ENCODE data around the gene C7orf25. TPM values are rescaled to one million over a fixed set of nuclear protein-coding genes. Genes with fewer than 3 reads are reported as not detected.

The C7orf25 gene
- total RNA-seq, 1 donor from 2014 or later: 0.75 TPM

- DNase-seq (ENCODE audit: low spot score in 2 of 2): no peak
- Histone ChIP-seq H3K36me3 (no peaks in the 10 kb centered on the region), H3K4me3 (no peak overlapping the region), H3K27ac (no peak overlapping the region), H3K9me3 (no peaks in the 10 kb centered on the region), H3K4me1 (peaks cover 7% of the 10 kb centered on the region in 2 donors), H3K27me3 (no peaks in the 10 kb centered on the region)
- intact Hi-C loops (cut with DNase I): no loop called here
- TF ChIP-seq, protein P1, sequence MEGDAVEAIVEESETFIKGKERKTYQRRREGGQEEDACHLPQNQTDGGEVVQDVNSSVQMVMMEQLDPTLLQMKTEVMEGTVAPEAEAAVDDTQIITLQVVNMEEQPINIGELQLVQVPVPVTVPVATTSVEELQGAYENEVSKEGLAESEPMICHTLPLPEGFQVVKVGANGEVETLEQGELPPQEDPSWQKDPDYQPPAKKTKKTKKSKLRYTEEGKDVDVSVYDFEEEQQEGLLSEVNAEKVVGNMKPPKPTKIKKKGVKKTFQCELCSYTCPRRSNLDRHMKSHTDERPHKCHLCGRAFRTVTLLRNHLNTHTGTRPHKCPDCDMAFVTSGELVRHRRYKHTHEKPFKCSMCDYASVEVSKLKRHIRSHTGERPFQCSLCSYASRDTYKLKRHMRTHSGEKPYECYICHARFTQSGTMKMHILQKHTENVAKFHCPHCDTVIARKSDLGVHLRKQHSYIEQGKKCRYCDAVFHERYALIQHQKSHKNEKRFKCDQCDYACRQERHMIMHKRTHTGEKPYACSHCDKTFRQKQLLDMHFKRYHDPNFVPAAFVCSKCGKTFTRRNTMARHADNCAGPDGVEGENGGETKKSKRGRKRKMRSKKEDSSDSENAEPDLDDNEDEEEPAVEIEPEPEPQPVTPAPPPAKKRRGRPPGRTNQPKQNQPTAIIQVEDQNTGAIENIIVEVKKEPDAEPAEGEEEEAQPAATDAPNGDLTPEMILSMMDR (IDR thresholded peaks at IDR 0.05): no peak
Measured at GRCh38 chr7:42907316-42907715, 4.6 kb downstream of the C7orf25 start.

DNA sequence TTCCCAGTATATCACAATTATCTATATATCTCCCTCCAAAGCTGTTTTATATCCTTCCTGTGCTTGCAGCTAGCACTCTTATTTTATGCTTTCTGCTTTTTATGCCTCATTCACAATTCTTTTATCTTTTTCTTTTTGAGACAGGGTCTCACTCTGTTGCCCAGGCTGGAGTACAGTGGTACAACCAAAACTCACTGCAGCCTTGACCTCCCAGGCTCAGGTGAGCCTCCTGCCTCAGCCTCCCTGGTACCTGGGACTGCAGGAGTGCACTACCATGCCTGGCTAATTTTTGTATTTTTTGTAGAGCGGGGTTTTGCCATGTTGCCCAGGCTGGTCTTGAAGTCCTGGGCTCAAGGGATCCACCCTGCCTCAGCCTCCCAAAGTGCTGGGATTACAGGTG lies 5.7 kb downstream of the C7orf25 start:
- Histone ChIP-seq H3K4me1 (peaks cover 4 to 7% of the 10 kb centered on the region in 2 donors), H3K36me3 (no peaks in the 10 kb centered on the region), H3K27ac (no peak overlapping the region), H3K9me3 (no peaks in the 10 kb centered on the region), H3K27me3 (no peaks in the 10 kb centered on the region), H3K4me3 (no peak overlapping the region)
- intact Hi-C loops (cut with DNase I): no loop called here
- TF ChIP-seq, protein P1 (IDR thresholded peaks at IDR 0.05): no peak
- DNase-seq (ENCODE audit: low spot score in 2 of 2): no peak

- Histone ChIP-seq H3K4me3 (no peak overlapping the region), H3K27me3 (no peaks in the 10 kb centered on the region), H3K4me1 (no peaks in the 10 kb centered on the region), H3K27ac (no peak overlapping the region), H3K9me3 (no peaks in the 10 kb centered on the region), H3K36me3 (no peaks in the 10 kb centered on the region)
- no peak for DNase-seq (ENCODE audit: low spot score in 2 of 2)
- TF ChIP-seq, protein P1 (IDR thresholded peaks at IDR 0.05): no peak
- intact Hi-C loops (cut with DNase I): no loop called here
Measured at GRCh38 chr7:42902331-42902730, 9.5 kb downstream of the C7orf25 start.

GRCh38 chr7:42900842-42901241 lies 11.0 kb downstream of the C7orf25 start:
- Histone ChIP-seq H3K4me1 (no peaks in the 10 kb centered on the region), H3K36me3 (no peaks in the 10 kb centered on the region), H3K4me3 (no peak overlapping the region), H3K9me3 (peaks cover 0 to 3% of the 10 kb centered on the region in 2 donors), H3K27me3 (no peaks in the 10 kb centered on the region), H3K27ac (no peak overlapping the region)
- no peak for DNase-seq (ENCODE audit: low spot score in 2 of 2)
- TF ChIP-seq, protein P1 (IDR thresholded peaks at IDR 0.05): no peak
- intact Hi-C loops (cut with DNase I): no loop called here

GRCh38 chr7:42893346-42894240 lies 18.3 kb downstream of the C7orf25 start:
- TF ChIP-seq, protein P1 (IDR thresholded peaks at IDR 0.05): no peak
- intact Hi-C loops (cut with DNase I): no loop called here
- DNase-seq (ENCODE audit: low spot score in 2 of 2): no peak
- Histone ChIP-seq H3K27ac (no peak overlapping the region), H3K36me3 (no peaks in the 10 kb centered on the region), H3K27me3 (no peaks in the 10 kb centered on the region), H3K9me3 (peaks cover 0 to 3% of the 10 kb centered on the region in 2 donors), H3K4me1 (peaks cover 0 to 6% of the 10 kb centered on the region in 2 donors), H3K4me3 (no peak overlapping the region)

Measured in ascending aorta (tissue), 2 donors.